GM19468 (cell line): ENCODE measurements around the gene MYL10.
"Not testable (repeated sequence)": the region's sequence is repeated elsewhere in the genome, so short reads cannot be mapped to it uniquely, and the experiment has no call there.

Experiments
- ATAC-seq: cut with Tn5 transposase; IDR thresholded peaks from one replicate; pipeline ENCODE4 v1.9.1; 2021; ENCODE audit warnings: mild to moderate bottlenecking, moderate library complexity, moderate number of reproducible peaks; ENCODE audit not compliant: unreplicated experiment; ENCODE audit errors: extremely low read depth

The MYL10 gene

DNA sequence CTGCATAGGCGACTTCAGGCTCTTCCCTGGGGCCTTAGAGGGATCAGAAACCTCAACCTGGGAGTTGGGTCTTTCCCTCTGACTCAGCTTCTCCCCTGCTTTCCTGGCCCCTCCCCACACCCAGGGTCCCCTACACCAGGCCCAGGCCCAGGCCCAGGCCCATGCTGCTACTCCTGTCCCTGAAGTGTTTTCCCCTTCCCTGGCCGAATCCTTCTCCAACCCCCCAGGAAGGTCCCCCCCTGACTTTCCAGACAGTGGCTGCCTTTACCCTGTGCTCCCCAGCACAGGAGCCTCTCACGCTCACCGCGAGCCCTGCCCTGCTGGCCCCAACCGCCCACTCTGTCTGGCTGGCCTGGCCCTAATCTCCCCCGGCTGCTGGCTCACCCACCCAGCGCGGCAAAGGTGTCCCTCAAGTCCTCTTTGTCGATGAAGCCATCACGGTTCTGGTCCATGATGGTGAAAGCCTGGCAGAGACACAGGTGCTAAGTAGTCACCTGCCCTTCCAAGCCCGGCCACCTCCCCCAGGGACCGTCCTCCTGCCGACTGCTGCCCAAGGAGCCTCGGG lies 6.4 kb downstream of the MYL10 start:
- no peak for ATAC-seq

DNA sequence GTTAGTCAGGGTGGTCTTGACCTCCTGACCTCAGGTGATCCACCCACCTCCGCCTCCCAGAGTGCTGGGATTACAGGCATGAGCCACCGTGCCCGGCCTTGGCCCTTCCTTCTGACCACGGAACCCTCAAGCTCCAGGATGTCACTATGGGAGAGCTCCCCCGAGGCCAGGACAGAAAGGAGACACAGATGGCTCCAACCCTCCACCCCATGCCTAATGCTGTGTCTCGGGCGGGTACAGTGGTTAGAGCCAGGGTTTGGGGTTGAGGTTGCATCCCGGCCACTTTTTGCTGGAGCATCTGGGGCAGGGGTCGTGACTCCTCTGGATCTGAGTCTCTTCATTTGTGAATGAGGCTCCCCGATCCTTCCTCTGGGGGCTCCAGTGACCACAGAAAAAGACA lies 8.1 kb downstream of the MYL10 start:
- no peak for ATAC-seq

DNA sequence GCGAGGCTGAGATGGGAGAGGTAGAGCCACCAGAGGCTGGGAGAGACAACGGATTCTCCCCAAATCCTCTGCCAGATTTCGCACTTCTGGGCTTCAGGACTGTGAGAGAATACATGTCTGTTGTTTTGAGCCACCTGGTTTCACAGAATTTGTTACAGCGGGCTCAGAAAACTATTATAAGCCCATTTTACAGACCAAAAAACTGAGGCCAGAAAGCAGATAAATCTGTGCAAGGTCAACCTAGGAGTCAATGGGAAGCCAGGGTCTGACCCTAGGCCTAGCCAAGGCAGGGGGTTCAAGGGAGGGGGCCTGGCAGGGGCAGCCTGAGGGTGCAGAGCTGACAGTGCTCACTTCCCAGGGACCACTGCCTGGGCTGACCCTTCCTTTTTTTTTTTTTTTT lies 8.7 kb downstream of the MYL10 start:
- no peak for ATAC-seq

DNA sequence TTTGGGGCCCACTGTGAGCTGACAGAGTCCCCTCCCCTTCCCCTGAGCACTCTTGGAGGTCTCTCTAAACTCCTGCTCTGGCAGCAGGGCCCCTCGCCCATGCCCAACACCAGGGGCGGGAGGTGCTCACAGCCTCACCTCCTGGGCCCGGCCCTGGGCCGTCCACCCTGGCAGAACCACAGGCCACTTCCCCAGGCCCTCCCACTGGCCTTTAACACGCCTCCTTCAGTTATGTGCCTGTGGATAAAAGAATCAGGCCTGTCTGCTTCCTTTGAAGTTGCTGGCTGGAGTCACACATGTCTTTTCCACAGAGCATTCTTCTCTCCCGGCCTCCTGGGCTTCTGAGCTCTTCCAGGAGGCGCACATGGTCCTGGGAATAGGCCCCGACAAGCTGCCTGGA lies 10.2 kb downstream of the MYL10 start:
- ATAC-seq, result no peak

DNA sequence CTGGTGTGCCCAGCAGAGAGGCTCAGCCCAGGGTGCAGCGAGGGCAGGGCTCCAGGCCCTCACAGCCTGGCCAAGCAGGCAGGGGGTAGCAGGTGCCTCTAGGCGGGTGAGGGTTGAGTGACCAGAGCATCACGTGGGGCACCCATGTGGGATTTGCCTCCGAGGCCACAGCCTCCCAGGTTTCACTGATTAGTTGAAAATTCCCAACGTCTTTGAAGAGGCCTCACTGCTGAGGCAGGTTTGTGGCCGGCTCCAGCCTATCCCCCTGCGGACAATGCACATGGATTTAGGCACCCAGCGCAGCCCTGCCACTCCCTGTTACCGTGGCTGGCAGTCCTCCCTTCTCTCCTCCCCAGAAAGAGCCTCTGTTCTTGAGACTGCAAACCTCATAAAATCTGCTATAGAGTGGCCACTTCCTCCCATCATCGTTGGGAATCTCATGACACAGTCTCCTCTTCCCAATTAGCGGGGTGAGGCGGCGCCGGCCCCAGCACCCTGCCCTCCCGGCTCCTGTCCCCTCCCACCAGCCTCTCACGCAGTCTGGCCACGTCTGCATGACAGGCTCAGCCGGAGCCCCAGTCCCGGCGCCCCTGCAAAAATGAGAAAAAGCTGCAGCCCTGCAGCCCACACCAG lies 10.8 kb downstream of the MYL10 start:
- no peak for ATAC-seq

DNA sequence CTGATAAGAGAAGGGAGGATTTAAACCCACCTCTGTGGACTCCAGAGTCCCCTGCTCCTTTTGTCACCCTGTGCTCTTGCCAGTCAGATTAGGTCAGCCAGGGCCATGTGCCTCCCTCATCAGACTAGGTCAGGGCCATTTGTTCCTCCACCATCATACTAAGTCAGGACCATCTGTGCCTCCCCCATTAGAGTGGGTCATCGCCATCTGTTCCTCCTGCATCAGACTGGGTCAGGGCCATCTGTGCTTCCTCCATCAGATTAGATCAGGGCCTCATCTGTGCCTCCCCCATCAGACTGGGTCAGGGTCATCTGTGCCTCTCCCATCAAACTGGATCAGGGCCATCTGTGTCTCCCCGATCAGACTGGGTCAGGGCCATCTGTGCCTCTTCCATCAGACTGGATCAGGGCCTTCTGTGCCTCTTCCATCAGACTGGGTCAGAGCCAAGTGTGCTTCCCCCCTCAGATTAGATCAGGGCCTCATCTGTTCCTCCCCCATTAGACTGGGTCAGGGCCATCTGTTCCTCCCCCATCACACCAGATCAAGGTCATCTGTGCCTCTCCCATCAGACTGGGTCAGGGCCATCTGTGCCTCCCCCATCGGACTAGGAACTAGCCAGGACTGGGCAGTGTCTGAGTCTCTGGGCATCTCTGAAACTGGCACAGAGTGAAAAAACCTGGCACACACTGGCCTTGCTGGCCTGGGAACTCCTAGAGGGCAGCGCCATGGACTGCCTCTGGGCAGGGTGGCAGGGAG lies 11.5 kb downstream of the MYL10 start:
- ATAC-seq, result no peak

DNA sequence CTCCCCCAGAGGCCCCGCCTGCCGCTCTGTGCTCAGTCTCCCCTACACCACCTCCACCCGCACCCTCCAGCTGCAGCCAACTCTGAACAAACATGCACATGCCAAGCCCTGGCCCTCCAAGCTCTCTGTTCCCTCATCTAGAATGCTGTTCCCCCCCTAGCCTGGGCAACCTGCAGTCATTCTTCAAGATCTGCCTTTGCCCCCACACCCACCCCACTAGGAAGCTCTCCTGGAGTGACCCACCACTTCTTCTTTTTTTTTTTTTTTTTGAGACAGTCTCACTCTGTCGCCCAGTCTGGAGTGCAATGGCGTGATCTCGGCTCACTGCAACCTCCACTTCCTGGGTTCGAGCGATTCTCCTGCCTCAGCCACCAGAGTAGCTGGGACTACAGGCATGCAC lies 13.7 kb downstream of the MYL10 start:
- ATAC-seq, result no peak

DNA sequence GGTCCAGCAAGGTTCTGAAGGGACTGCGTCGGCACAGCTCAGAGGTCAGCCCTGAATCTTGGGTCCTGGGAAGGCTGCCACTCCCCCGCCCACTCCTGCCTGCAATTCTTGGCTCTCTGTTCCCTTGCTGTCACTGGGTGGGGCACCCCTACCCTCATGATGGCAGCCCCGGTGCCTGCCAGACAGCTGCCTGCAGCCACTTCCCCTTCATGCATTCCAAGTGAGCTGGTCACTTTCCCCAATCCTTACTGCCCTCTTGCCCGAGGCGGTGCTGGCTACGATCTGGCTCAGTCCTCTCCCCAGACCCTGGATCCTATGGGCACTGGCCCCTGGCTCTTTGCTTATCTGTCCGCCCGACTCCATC lies 14.2 kb downstream of the MYL10 start:
- ATAC-seq, result no peak

DNA sequence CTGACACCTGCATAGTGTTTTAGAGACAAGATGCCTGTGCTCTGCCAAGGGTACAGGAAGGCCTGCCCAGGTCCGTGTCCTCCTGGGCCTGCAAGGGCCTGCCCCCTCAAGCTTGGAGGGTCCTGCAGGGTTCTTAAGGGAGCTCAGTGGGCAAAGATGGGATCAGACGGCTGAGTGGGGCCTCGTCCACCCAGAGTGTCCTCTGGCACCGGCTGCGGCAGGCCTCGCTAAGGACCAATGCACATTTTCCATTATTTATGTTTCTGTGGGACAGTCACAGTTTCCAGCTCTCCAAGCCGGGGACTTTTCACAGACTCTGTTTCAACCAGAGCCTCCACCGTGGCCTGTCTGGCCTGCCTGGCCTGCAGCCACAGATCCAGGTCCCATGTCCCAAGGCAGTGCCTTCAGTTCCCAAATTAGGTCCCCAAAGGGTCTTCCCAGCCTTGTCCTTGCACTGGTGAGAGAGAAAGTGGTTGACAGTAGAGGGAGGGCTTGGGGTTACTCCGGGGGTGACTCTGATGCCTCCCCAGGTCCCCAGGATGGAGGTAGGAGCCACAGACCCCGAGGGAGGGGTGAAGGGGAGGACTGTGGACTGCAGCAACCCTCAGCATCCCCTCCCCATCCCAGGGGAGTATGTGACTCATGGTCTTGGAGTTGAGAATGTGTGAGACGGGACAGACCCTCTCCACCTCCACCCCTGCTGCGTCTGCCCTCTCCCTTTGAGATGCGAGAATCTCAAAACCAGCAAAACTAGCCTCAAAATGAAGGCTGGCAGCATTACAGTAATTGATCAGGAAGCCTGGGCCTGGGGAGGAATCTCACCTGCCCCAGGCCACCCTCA lies 14.8 kb downstream of the MYL10 start:
- no peak for ATAC-seq

DNA sequence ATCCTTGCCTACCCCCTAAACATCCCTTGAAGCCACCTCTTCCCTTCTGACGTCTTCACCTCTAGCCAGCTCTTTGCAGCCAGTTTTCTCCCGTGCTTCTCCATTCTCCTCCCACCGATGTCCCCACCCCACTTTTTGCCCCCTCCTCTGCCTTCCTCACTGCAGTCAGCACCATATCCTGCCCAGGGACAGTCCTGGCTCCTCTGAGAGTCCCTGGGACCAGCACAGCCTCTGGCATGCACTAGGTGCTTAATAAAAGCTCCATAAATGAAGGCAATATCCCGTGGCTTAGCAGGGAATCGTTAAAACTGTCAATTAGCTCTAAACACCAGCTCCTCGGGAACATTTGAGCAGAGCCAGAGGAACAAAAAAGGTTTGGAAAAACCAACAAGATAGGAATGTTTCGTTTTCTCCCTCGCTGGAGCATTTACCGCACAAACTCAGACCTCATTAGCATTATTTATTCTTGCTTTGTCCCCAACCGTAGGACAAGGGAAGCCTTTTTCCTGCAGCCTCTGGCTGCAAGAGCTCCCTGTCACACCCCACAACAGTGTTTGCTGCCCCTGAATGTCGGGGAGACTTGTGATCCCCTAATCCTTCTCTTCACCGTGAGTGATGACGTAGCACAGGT lies 16.1 kb downstream of the MYL10 start:
- no peak for ATAC-seq

DNA sequence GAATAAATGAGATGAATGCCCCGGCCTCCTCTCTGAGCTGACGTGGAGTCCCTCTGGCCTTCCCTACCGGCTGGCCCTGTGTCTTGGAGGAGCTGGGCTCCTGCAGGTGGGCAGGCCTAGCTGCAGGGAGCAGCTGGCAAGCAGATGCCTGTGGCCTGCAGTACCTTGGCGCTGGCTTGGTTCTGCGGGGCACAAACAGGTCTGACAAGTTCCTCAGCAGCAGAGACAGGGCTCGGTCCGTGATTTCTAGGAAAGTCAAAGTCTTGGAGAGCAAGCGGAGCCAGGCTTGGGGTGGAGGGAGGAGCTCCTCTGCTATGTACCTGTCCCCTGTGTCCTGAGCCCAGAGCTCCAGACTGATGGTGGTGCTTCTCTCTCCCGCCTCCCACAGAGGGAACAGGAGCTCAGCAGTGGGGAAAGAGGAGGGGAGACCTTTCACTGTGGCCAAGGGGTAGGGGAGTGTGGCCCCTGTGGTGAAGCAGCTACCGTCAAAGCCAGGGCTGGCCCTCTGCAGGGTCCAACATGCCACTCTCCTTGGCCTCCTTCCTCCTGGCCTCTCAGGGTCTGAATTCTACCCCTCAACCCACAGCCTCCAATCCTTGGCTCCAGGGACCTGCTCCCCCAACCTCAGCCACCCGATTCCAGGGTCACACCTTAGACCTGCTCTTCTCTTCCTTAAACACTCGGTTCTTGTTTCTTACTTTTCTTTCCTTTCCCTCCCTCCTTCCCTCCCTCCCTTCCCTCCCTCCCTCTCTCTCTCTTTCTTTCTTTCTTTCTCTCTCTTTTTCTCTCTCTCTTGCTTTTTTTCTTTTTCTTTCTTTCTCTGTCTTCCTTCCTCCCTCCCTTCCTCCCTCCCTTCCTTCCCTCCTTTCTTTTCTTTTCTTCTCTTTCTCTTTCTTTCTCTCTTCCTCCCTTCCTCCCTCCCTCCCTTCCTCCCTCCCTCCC lies 20.1 kb downstream of the MYL10 start:
- ATAC-seq, result no peak

DNA sequence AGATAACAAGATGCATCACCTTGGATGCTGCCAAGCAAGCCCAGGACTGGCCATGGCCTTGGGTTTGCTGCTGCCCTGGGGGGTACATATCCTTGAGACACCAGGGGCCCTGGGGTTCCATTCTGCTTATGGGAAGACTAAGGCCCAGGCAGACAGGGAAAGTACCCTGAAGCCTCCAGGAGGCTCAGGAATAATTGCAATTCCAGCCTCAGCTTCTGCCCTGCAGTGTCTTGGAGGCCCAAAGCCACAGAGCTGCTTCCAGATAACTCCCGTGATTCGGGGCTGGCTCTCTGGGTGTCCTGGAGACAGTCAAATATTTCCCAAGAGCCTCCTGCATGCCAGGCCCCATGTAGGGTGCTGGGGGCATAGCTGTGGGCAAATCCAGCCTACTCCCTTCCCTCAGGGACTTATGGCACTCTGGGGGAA lies 22.6 kb downstream of the MYL10 start:
- no peak for ATAC-seq

DNA sequence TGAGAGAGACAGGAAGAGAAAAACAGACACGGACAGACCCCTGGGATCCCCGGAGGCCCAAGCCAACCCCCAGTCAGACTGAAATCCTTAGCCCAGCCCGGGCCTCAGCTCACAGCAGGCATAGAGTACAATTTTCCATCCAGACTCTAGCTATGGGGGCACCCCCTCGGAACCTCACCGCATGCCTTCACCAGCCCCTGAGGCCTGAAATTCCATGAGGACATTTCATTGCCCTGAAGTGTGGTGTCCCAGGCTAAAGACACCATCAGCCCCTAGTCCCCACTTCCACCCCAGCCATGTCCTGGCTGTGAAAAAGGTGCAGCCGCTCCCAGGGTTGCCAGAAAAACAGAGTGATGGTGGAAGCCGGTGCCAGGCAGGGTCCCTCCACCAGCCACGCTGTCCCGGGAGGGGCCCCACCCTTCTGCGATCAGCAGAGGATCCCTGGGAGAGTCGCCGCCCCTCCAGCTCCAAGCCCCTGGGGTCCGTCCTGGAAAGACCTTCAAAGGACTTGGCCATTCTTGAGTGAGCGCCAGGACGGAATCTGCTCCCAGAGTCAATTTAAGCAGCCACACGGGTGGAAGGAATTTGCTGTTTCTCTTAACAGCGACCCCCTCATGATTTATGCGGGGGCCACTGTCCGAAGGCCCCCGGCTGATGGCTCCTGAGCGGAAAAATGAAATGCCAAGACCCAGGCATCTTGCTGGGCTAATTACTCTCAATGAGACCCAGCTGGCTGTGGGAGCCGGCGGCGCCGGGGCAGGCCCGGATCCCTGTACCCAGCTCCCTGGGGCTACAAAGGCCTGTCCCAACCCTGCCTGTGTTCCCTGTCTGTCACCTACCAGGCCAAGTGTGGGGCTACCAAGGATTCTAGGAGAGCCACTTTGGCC lies 23.2 kb downstream of the MYL10 start:
- no peak for ATAC-seq

DNA sequence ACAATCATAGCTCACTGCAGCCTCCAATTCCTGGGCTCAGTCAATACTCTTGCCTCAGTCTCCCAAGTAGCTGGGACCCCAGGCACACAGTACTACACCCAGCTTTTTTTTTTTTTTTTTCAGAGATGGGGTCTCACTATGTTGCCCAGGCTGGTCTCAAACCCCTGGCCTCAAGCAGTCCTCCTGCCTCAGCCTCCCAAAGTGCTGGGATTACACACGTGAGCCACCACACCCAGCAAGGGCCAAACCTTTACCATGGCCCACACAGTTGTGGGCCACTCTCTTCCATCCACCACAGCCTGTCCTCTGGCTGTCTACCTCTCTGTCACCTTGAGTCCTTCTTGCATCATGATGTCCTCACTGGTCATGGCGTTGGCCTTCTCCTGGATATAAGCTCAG lies 24.2 kb downstream of the MYL10 start:
- ATAC-seq, result not testable (repeated sequence)

DNA sequence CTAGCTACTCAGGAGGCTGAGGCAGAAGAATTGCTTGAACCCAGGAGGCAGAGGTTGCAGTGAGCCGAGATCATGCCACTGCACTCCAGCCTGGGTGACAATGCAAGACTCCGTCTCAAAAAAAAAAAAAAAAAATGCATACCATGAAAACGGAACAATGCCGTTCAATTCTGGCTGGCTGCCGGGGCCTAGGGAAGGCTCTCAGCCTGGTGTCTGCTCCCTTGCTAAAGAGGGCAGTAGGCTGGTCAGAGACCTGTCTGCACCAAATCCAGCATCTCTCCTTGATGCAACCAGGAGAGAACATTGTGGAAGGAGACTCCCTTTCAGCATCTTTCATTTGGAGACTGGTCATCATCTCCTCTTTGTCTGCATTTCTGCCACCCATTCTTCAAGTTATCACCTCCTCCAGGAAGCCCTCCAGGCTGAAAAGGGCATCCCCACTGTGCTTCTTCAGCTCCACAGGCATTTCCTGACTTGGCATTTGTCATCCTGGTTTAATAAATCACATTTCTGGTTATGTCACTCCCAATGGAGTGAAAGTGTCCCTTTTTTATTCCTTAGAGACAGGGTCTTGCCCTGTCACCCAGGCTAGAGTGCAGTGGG lies 24.7 kb downstream of the MYL10 start:
- ATAC-seq, result no peak

DNA sequence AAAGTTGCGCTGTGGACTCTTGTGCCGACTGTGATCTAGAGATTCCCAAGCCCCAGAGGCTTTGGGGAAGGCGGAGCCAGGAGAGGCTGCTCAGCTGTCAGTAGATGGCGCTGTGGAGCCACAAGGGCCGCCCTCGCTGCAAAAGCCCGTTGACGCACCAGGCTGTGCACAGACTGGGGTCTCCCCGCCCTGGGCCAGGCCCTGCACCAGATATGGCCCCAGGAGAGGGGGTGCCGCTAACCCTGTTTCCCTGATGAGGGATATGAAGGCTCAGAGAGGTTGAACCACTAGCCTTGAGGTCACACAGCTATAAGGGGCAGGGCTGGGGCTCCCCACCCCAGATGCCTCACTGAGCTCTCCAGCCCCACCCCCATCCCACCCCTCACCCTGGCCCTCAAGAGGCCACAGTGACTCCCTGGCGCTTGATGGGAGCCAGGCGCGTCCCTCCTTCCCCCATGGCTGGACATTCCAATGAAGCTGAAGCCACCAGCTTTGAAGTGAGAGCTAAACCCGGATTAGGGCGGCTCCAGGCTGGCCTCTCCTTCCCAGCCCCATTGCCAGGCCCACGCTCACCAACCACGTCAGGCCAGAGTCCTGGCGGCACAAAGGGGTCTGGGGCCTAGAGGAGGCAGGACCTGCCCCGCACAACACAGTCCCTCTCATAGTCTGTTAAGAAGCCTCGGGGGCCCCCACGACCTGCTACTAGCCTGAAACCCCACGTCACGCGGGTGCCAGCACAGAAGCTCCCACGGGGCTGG lies 26.4 kb downstream of the MYL10 start:
- no peak for ATAC-seq

DNA sequence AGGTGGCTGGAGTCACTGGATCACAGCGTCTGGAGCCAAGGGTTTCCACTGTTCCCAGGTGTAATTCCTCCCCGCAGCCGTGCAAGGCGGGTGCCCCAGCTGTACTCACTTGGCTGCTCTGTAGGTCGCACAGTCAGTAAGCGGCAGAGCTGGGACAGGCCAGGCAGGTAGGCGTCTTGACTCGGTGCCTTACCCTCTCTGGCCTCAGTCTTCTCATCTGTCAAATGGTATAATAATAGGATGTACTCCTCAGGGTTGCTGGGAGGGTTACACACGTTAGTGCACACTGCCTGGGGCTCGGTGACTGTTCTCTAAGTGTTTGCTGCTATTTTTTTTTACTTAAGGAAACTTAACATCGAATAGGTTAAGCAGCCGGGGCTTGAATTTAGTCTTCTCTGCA lies 27.0 kb downstream of the MYL10 start:
- no peak for ATAC-seq
